Stimulated activated naive CD8-positive, alpha-beta T cell treated with anti-CD3 and anti-CD28 coated beads, Interleukin-15, Interleukin-2, amounts not matched to agents 100 ng/mL and 50 ng/mL, for 24 hours (primary cell): ENCODE measurements around the gene C1QTNF4.
A peak's percentile ranks its signal among the peaks of the same experiment; 100 is the strongest.

Experiments used
- H3K27ac Mint-ChIP-seq: one replicate; pipeline ENCODE4 v1.8.0; 2021; ENCODE audit warnings: mild to moderate bottlenecking, mixed read lengths
- H3K27me3 Mint-ChIP-seq: one replicate; pipeline ENCODE4 v1.8.0; 2021; ENCODE audit warnings: mixed read lengths
- H3K36me3 Mint-ChIP-seq: one replicate; pipeline ENCODE4 v1.8.0; 2021; ENCODE audit warnings: low read depth, mixed read lengths
- H3K4me1 Mint-ChIP-seq: one replicate; pipeline ENCODE4 v1.8.0; 2021; ENCODE audit warnings: low read depth, mixed read lengths
- H3K4me3 Mint-ChIP-seq: one replicate; pipeline ENCODE4 v1.8.0; 2021; ENCODE audit warnings: mild to moderate bottlenecking, mixed read lengths
- H3K9me3 Mint-ChIP-seq: one replicate; pipeline ENCODE4 v1.8.0; 2021; ENCODE audit warnings: mixed read lengths

The C1QTNF4 gene

GRCh38 chr11:47587039-47587716, 7.0 kb downstream of the C1QTNF4 start:
- H3K9me3 Mint-ChIP-seq: no peaks in the 10 kb centered on the region
- no peak overlapping the region for H3K27ac Mint-ChIP-seq
- peaks cover 24% of the 10 kb centered on the region for H3K36me3 Mint-ChIP-seq
- H3K4me1 Mint-ChIP-seq: peaks cover 4% of the 10 kb centered on the region
- H3K4me3 Mint-ChIP-seq: no peak overlapping the region
- H3K27me3 Mint-ChIP-seq: peaks cover 6% of the 10 kb centered on the region

GRCh38 chr11:47586098-47586855, 7.9 kb downstream of the C1QTNF4 start, which contains the start of gene FAM180B:
FAM180B (plus strand) TSS chr11:47586678; CDS start chr11:47586769, 91 bp downstream.
- H3K27ac Mint-ChIP-seq: no peak within 1 kb of the TSS
- peaks cover 33% of the 10 kb centered on the region for H3K36me3 Mint-ChIP-seq
- H3K27me3 Mint-ChIP-seq: no peaks in the 10 kb centered on the region
- peaks cover 3% of the 10 kb centered on the region for H3K4me1 Mint-ChIP-seq
- no peaks in the 10 kb centered on the region for H3K9me3 Mint-ChIP-seq
- no peak within 1 kb of the TSS for H3K4me3 Mint-ChIP-seq

- Mint-ChIP-seq H3K4me1 (peaks cover 22% of the 10 kb centered on the region), H3K27ac (no peak overlapping the region), H3K27me3 (no peaks in the 10 kb centered on the region), H3K9me3 (no peaks in the 10 kb centered on the region), H3K36me3 (peaks cover 50% of the 10 kb centered on the region), H3K4me3 (no peak overlapping the region)
Measured at GRCh38 chr11:47583844-47584243, 10.4 kb downstream of the C1QTNF4 start.

- Mint-ChIP-seq H3K27me3 (no peaks in the 10 kb centered on the region), H3K4me1 (peaks cover 46% of the 10 kb centered on the region), H3K36me3 (peaks cover 69% of the 10 kb centered on the region), H3K9me3 (no peaks in the 10 kb centered on the region), H3K4me3 (peak within 1 kb of the TSS; percentile 98), H3K27ac (peak within 1 kb of the TSS; percentile 99)
Measured at GRCh38 chr11:47578524-47579494, 15.4 kb downstream of the C1QTNF4 start, which contains the start of the genes KBTBD4 and NDUFS3. KBTBD4 (minus strand) TSS chr11:47578970; CDS start chr11:47578951, 19 bp downstream. NDUFS3 (plus strand) TSS chr11:47579074; CDS start chr11:47579092, 18 bp downstream.

- Mint-ChIP-seq H3K27ac (peak overlapping the region; percentile 50), H3K27me3 (no peaks in the 10 kb centered on the region), H3K9me3 (no peaks in the 10 kb centered on the region), H3K36me3 (peaks cover 68% of the 10 kb centered on the region), H3K4me1 (peaks cover 47% of the 10 kb centered on the region), H3K4me3 (peak overlapping the region; percentile 98)
Measured at GRCh38 chr11:47577460-47578041, 16.7 kb downstream of the C1QTNF4 start.

- Mint-ChIP-seq H3K9me3 (no peaks in the 10 kb centered on the region), H3K27ac (no peak overlapping the region), H3K36me3 (peaks cover 66% of the 10 kb centered on the region), H3K4me3 (no peak overlapping the region), H3K4me1 (peaks cover 23% of the 10 kb centered on the region), H3K27me3 (no peaks in the 10 kb centered on the region)
Measured at GRCh38 chr11:47573321-47573720, 20.9 kb downstream of the C1QTNF4 start.

GRCh38 chr11:47572715-47573255, 21.4 kb downstream of the C1QTNF4 start:
- Mint-ChIP-seq H3K4me3 (no peak overlapping the region), H3K4me1 (peaks cover 19% of the 10 kb centered on the region), H3K27me3 (no peaks in the 10 kb centered on the region), H3K9me3 (no peaks in the 10 kb centered on the region), H3K36me3 (peaks cover 66% of the 10 kb centered on the region), H3K27ac (peak overlapping the region; percentile 40)

- H3K4me1 Mint-ChIP-seq: peaks cover 14% of the 10 kb centered on the region
- H3K4me3 Mint-ChIP-seq: no peak overlapping the region
- no peak overlapping the region for H3K27ac Mint-ChIP-seq
- H3K36me3 Mint-ChIP-seq: peaks cover 61% of the 10 kb centered on the region
- no peaks in the 10 kb centered on the region for H3K9me3 Mint-ChIP-seq
- no peaks in the 10 kb centered on the region for H3K27me3 Mint-ChIP-seq
Measured at GRCh38 chr11:47571895-47572294, 22.3 kb downstream of the C1QTNF4 start.

- peaks cover 55% of the 10 kb centered on the region for H3K36me3 Mint-ChIP-seq
- H3K4me3 Mint-ChIP-seq: no peak overlapping the region
- H3K27me3 Mint-ChIP-seq: no peaks in the 10 kb centered on the region
- H3K9me3 Mint-ChIP-seq: no peaks in the 10 kb centered on the region
- peaks cover 14% of the 10 kb centered on the region for H3K4me1 Mint-ChIP-seq
- peak overlapping the region; percentile 28 for H3K27ac Mint-ChIP-seq
Measured at GRCh38 chr11:47571357-47571729, 22.9 kb downstream of the C1QTNF4 start.

GRCh38 chr11:47570651-47571356, 23.4 kb downstream of the C1QTNF4 start:
- H3K4me1 Mint-ChIP-seq: peaks cover 16% of the 10 kb centered on the region
- no peaks in the 10 kb centered on the region for H3K9me3 Mint-ChIP-seq
- H3K27me3 Mint-ChIP-seq: no peaks in the 10 kb centered on the region

GRCh38 chr11:47569646-47570045, 24.6 kb downstream of the C1QTNF4 start:
- Mint-ChIP-seq H3K36me3 (peaks cover 46% of the 10 kb centered on the region), H3K27me3 (no peaks in the 10 kb centered on the region), H3K27ac (no peak overlapping the region)

More at GRCh38 chr11:47570651-47571356, 23.4 kb downstream of the C1QTNF4 start:
- Mint-ChIP-seq H3K4me3 (no peak overlapping the region), H3K36me3 (peaks cover 52% of the 10 kb centered on the region), H3K27ac (no peak overlapping the region)

GRCh38 chr11:47566149-47566698, 28.0 kb downstream of the C1QTNF4 start:
- peaks cover 18% of the 10 kb centered on the region for H3K36me3 Mint-ChIP-seq
- no peaks in the 10 kb centered on the region for H3K27me3 Mint-ChIP-seq
- H3K4me3 Mint-ChIP-seq: peak overlapping the region; percentile 88
- H3K27ac Mint-ChIP-seq: peak overlapping the region; percentile 86
- no peaks in the 10 kb centered on the region for H3K9me3 Mint-ChIP-seq
- peaks cover 46% of the 10 kb centered on the region for H3K4me1 Mint-ChIP-seq

More at GRCh38 chr11:47569646-47570045, 24.6 kb downstream of the C1QTNF4 start:
- peaks cover 23% of the 10 kb centered on the region for H3K4me1 Mint-ChIP-seq
- H3K4me3 Mint-ChIP-seq: no peak overlapping the region
- H3K9me3 Mint-ChIP-seq: no peaks in the 10 kb centered on the region
